ENCODE measurements around the gene DEPDC1B. TPM values are rescaled to one million over a fixed set of nuclear protein-coding genes. Genes with fewer than 3 reads are reported as not detected.

Gene DEPDC1B
- total RNA-seq, 1 experiment from 2014 or later = 34.9 TPM

GRCh38 chr5:60699288-60699608, 718 bp downstream of the DEPDC1B start:
- ChIA-PET POLR2A (ENCODE audit: low non-redundant PET) (no interaction called here), CTCF (interaction anchor here (0.6 kb wide), 1 partner anchor 1118 kb away, joined by 3 read pairs; no protein-coding TSS in a partner anchor)
- peak overlapping the region; percentile 87 for H3K27ac ChIP-seq (ENCODE audit: low read depth, low read length, poor library complexity, severe bottlenecking)
- TF ChIP-seq, protein P1, sequence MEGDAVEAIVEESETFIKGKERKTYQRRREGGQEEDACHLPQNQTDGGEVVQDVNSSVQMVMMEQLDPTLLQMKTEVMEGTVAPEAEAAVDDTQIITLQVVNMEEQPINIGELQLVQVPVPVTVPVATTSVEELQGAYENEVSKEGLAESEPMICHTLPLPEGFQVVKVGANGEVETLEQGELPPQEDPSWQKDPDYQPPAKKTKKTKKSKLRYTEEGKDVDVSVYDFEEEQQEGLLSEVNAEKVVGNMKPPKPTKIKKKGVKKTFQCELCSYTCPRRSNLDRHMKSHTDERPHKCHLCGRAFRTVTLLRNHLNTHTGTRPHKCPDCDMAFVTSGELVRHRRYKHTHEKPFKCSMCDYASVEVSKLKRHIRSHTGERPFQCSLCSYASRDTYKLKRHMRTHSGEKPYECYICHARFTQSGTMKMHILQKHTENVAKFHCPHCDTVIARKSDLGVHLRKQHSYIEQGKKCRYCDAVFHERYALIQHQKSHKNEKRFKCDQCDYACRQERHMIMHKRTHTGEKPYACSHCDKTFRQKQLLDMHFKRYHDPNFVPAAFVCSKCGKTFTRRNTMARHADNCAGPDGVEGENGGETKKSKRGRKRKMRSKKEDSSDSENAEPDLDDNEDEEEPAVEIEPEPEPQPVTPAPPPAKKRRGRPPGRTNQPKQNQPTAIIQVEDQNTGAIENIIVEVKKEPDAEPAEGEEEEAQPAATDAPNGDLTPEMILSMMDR (conservative IDR thresholded peaks at IDR 0.05; ENCODE audit: low read depth, low read length) = no peak
- no peak for TF ChIP-seq EZH2 (IDR thresholded peaks at IDR 0.05; ENCODE audit: borderline replicate concordance, low read depth, low read length, poor library complexity, severe bottlenecking)
- no peaks in the 10 kb centered on the region for H3K36me3 ChIP-seq (ENCODE audit: insufficient read depth, low read length, poor library complexity, severe bottlenecking)
- no peak for DNase-seq (ENCODE audit: low spot score)
- H3K9me3 ChIP-seq (ENCODE audit: low read depth, low read length, poor library complexity, severe bottlenecking) = no peaks in the 10 kb centered on the region
- H3K27me3 ChIP-seq (replicated peaks; ENCODE audit: insufficient read depth, low read depth, low read length, poor library complexity) = no peaks in the 10 kb centered on the region
- no TSS peak for BruUV-seq (replicated peaks)
- H3K4me3 ChIP-seq (ENCODE audit: low read depth, low read length, poor library complexity, severe bottlenecking) = peak overlapping the region; percentile 77
- intact Hi-C loops (cut with micrococcal nuclease; ENCODE audit: unreplicated experiment) = no loop called here
- peaks cover 27% of the 10 kb centered on the region for H3K4me1 ChIP-seq (ENCODE audit: insufficient read depth, low read length, poor library complexity, severe bottlenecking)

- ChIA-PET CTCF (interaction anchor here (0.6 kb wide), 1 partner anchor 146 kb away, joined by 3 read pairs; the partner anchor contains the start of gene ELOVL7), POLR2A (ENCODE audit: low non-redundant PET) (no interaction called here)
- H3K36me3 ChIP-seq (ENCODE audit: insufficient read depth, low read length, poor library complexity, severe bottlenecking) = no peaks in the 10 kb centered on the region
- H3K27ac ChIP-seq (ENCODE audit: low read depth, low read length, poor library complexity, severe bottlenecking) = no peak overlapping the region
- intact Hi-C loops (cut with micrococcal nuclease; ENCODE audit: unreplicated experiment) = no loop called here
- no TSS peak for BruUV-seq (replicated peaks)
- no peak for TF ChIP-seq EZH2 (IDR thresholded peaks at IDR 0.05; ENCODE audit: borderline replicate concordance, low read depth, low read length, poor library complexity, severe bottlenecking)
- TF ChIP-seq, protein P1 (conservative IDR thresholded peaks at IDR 0.05; ENCODE audit: low read depth, low read length) = no peak
- no peaks in the 10 kb centered on the region for H3K27me3 ChIP-seq (replicated peaks; ENCODE audit: insufficient read depth, low read depth, low read length, poor library complexity)
- H3K4me1 ChIP-seq (ENCODE audit: insufficient read depth, low read length, poor library complexity, severe bottlenecking) = peaks cover 27% of the 10 kb centered on the region
- no peaks in the 10 kb centered on the region for H3K9me3 ChIP-seq (ENCODE audit: low read depth, low read length, poor library complexity, severe bottlenecking)
- H3K4me3 ChIP-seq (ENCODE audit: low read depth, low read length, poor library complexity, severe bottlenecking) = peak overlapping the region; percentile 77
- DNase-seq (ENCODE audit: low spot score) = no peak
Measured at GRCh38 chr5:60698336-60698735, 1.6 kb downstream of the DEPDC1B start.

DNA sequence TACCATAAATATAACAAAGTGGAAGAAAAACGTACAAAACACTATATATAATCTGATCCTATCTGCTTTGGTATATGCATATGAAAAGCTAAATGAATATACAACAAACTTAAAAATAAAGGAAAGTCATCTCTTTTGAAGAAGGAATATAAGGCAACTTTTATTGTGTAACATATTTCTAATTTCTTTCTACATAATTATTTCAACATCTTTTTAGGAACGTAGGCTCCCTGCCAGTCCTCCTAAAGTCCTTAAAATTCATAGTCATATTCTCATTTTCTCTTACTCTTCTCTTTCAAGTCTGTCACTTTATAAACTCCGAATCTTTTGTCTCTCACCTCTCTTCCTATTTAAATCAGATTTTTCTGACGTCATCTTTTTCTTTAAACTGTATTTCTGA, 9.6 kb downstream of the DEPDC1B start:
- H3K36me3 ChIP-seq (ENCODE audit: insufficient read depth, low read length, poor library complexity, severe bottlenecking) = peaks cover 6% of the 10 kb centered on the region
- no peaks in the 10 kb centered on the region for H3K9me3 ChIP-seq (ENCODE audit: low read depth, low read length, poor library complexity, severe bottlenecking)
- ChIA-PET POLR2A (ENCODE audit: low non-redundant PET) (no interaction called here), CTCF (no interaction called here)
- no peak overlapping the region for H3K4me3 ChIP-seq (ENCODE audit: low read depth, low read length, poor library complexity, severe bottlenecking)
- DNase-seq (ENCODE audit: low spot score) = no peak
- TF ChIP-seq, protein P1 (conservative IDR thresholded peaks at IDR 0.05; ENCODE audit: low read depth, low read length) = no peak
- no peak for TF ChIP-seq EZH2 (IDR thresholded peaks at IDR 0.05; ENCODE audit: borderline replicate concordance, low read depth, low read length, poor library complexity, severe bottlenecking)
- H3K27me3 ChIP-seq (replicated peaks; ENCODE audit: insufficient read depth, low read depth, low read length, poor library complexity) = no peaks in the 10 kb centered on the region
- no peak overlapping the region for H3K27ac ChIP-seq (ENCODE audit: low read depth, low read length, poor library complexity, severe bottlenecking)
- intact Hi-C loops (cut with micrococcal nuclease; ENCODE audit: unreplicated experiment) = no loop called here
- no peaks in the 10 kb centered on the region for H3K4me1 ChIP-seq (ENCODE audit: insufficient read depth, low read length, poor library complexity, severe bottlenecking)
- no TSS peak for BruUV-seq (replicated peaks)
